Hippocampal formation (tissue), 2 donors: ENCODE data around the gene NT5C3B.
A peak's percentile ranks its signal among the peaks of the same experiment; 100 is the strongest.

Experiments used
- DNase-seq, 2 donors: peaks; one replicate each; lab custom pipeline; 2025; lab: John Stamatoyannopoulos, UW

Gene NT5C3B

DNA sequence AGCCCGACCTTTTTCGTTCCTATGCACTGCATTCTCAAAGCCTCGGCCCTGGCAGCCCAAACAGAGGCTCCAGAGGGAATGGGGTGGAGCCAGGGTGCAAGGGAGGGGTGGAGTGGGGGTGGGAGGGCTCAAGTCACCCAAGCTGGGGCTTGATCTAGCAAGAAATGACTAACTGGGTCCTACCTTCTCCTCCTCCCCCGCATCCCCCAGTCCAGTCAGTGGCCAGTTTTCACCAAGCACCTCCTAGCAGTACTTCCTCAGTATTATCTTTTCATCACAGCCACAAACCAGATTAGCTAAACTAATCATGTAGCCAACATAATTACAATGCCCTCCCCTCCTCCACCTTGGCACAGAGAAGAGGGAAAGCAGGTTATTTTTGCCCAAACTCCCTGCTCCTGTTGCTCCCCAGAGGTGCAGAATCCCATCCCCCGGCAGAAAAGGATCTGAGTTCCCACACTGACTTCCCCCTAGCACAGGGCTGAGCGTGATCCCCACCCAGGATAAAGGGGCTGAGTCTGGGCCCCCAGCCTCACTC, 51.8 kb downstream of the NT5C3B start:
- DNase-seq = no peak

- DNase-seq = no peak
Observed at GRCh38 chr17:41782142-41782541, 53.9 kb downstream of the NT5C3B start.

- DNase-seq = no peak
Observed at GRCh38 chr17:41781404-41782110, 54.5 kb downstream of the NT5C3B start.

DNA sequence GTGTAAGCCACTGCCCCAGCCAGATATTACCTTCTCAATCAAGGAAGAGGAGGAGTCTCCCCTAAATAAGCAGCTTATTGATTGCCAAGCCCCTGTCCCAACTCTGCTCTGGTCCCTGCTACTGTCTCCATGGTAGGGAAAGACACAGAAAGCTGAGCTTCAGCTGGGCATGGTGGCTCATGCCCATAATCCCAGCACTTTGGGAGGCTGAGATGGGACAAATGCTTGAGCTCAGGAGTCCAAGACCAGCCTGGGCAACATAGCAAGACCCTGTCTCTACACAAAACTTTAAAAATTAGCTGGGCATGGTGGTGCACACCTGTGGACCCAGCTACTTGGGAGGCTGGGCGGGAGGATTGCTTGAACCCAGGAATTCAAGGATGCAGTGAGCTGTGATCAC, 56.1 kb downstream of the NT5C3B start:
- no peak for DNase-seq

- peak; percentile 25 to 29 for DNase-seq
Observed at GRCh38 chr17:41777574-41778188, 58.4 kb downstream of the NT5C3B start.

GRCh38 chr17:41777157-41777573, 58.9 kb downstream of the NT5C3B start:
- DNase-seq = no peak

- DNase-seq = peak in 1 of 2 donors; percentile 34
Observed at GRCh38 chr17:41776262-41776900, 59.7 kb downstream of the NT5C3B start.

- peak; percentile 67 to 73 for DNase-seq
Observed at GRCh38 chr17:41775394-41776226, 60.4 kb downstream of the NT5C3B start.
